Thyroid gland (tissue), 4 donors: Measurements from ENCODE around the gene SLC45A2.

Source experiments
- CTCF ChIP-seq, 6 experiments: fragments of 200-600 bp in 3 of 6; fragments of 450-650 bp in 3 of 6; sonication (generic) in 3 of 6; IDR thresholded peaks; one replicate each; pipeline ENCODE4 v1.5.1; 2016 to 2019; ENCODE audit warnings: antibody characterized with exemption in 6 of 6, mild to moderate bottlenecking in 2 of 6, inconsistent platforms in 1 of 6, moderate library complexity in 1 of 6
- POLR2A ChIP-seq, 2 donors: fragments of 450-650 bp; IDR thresholded peaks; one replicate each; pipeline ENCODE4 v1.6.1; 2017; ENCODE audit warnings: antibody characterized with exemption in 2 of 2, mild to moderate bottlenecking in 2 of 2, moderate library complexity in 1 of 2

DNA sequence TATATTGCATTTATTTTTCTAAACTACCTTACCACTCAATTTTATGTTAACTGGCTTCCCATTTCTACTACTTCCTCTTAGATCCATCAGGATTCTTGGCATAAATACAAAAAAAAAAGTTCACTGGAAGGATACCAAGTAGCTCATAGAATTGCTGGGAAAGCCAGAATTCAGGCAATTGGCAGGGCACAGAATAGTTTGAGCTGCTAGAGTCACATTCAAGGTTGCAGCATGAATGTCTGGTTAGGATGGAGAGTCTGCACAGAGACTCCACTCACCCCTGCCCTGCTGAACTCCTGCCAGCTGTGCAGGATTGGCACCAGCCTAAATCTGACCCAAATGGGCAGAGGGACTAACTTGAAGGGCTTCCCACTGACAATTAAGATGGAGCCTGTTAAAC lies 28.3 kb upstream of the SLC45A2 start:
- TF ChIP-seq CTCF (IDR thresholded peaks at IDR 0.05) (no peak), POLR2A (IDR thresholded peaks at IDR 0.05) (no peak)
